CD4-positive, alpha-beta T cell treated with Interleukin-21 for 1 hour (primary cell): ENCODE data around the gene STARD8.

Source experiments
- DNase-seq: peaks from one replicate; pipeline ENCODE4 v3.0.0-alpha.2; 2020

STARD8 gene

GRCh38 chrX:68754406-68754805 is 106.9 kb downstream of the STARD8 start:
- no peak for DNase-seq

- no peak for DNase-seq
Observed at GRCh38 chrX:68755616-68756125, 108.2 kb downstream of the STARD8 start.

GRCh38 chrX:68757331-68757730 is 109.9 kb downstream of the STARD8 start:
- no peak for DNase-seq

- DNase-seq = no peak
Observed at GRCh38 chrX:68757731-68758130, 110.3 kb downstream of the STARD8 start.

GRCh38 chrX:68758671-68759070 is 111.2 kb downstream of the STARD8 start:
- no peak for DNase-seq

GRCh38 chrX:68761086-68761485 is 113.6 kb downstream of the STARD8 start:
- no peak for DNase-seq

- no peak for DNase-seq
Observed at GRCh38 chrX:68762766-68763165, 115.3 kb downstream of the STARD8 start.

GRCh38 chrX:68763481-68763880 is 116.0 kb downstream of the STARD8 start:
- DNase-seq = no peak
